H1 (cell line): ENCODE measurements around the gene GNAQ. TPM values are rescaled to one million over a fixed set of nuclear protein-coding genes. Genes with fewer than 3 reads are reported as not detected.

Source experiments
- CTCF ChIA-PET: fragments of 300-600 bp; sonication (Branson Sonifier 250); formaldehyde crosslinking; loops from one replicate; lab custom pipeline; 2021; ENCODE audit not compliant: partially characterized antibody; lab: Charles Lee
- POLR2A ChIA-PET: fragments of 300-600 bp; sonication (Branson Sonifier 250); formaldehyde crosslinking; loops from one replicate; lab custom pipeline; 2021; ENCODE audit warnings: inconsistent platforms; ENCODE audit not compliant: partially characterized antibody; lab: Charles Lee
- DNase-seq, 2 experiments: peaks; one replicate each; pipeline versions ENCODE4 v3.0.0 to v3.0.0-alpha.2; 2010 to 2022; ENCODE audit warnings: low spot score in 2 of 2, low read depth in 1 of 2, mixed read lengths in 1 of 2
- FAIRE-seq: peaks from 2 replicates; lab custom pipeline; 2011; peaks lifted over from hg19 to GRCh38; lab: Jason Lieb, UNC
- H2AFZ ChIP-seq: 2 replicates; pipeline ENCODE4 v1.8.1; 2012; ENCODE audit warnings: low read length, inconsistent platforms
- H2AK5ac ChIP-seq: 2 replicates; pipeline ENCODE4 v1.6.1; 2013; ENCODE audit warnings: low read depth, low read length
- H2BK120ac ChIP-seq: replicated peaks from 2 replicates; pipeline ENCODE3; 2013; ENCODE audit warnings: low read depth, low read length, inconsistent platforms
- H2BK12ac ChIP-seq: 2 replicates; pipeline ENCODE4 v1.6.1; 2013; ENCODE audit warnings: low read depth, low read length
- H2BK15ac ChIP-seq: 2 replicates; pipeline ENCODE4 v1.6.1; 2013; ENCODE audit warnings: low read length
- H2BK20ac ChIP-seq: 2 replicates; pipeline ENCODE4 v1.6.1; 2013; ENCODE audit warnings: low read length
- H2BK5ac ChIP-seq: 2 replicates; pipeline ENCODE4 v1.6.1; 2013; ENCODE audit warnings: low read depth, low read length
- H3K14ac ChIP-seq: 2 replicates; pipeline ENCODE4 v1.6.1; 2013; ENCODE audit warnings: inconsistent platforms; ENCODE audit not compliant: insufficient read length
- H3K18ac ChIP-seq: 2 replicates; pipeline ENCODE4 v1.6.1; 2013; ENCODE audit warnings: low read length; ENCODE audit errors: extremely low read depth
- H3K23ac ChIP-seq: 2 replicates; pipeline ENCODE4 v1.6.1; 2013; ENCODE audit warnings: inconsistent platforms; ENCODE audit not compliant: insufficient read length
- H3K23me2 ChIP-seq: 2 replicates; pipeline ENCODE4 v1.6.1; 2013; ENCODE audit warnings: low read depth, low read length
- H3K27ac ChIP-seq: 2 replicates; pipeline ENCODE4 v1.6.1; 2011; ENCODE audit warnings: low read depth, low read length, inconsistent platforms
- H3K27me3 ChIP-seq, 4 experiments: replicated peaks in 1 of 4; 1 replicate in 1 of 4; 2 replicates in 3 of 4; pipeline versions ENCODE4 v1.6.1 to v1.8.1; 2011 to 2013; ENCODE audit warnings: low read length in 3 of 4, mild to moderate bottlenecking in 3 of 4, inconsistent platforms in 2 of 4, mixed read lengths in 2 of 4, moderate library complexity in 1 of 4; ENCODE audit not compliant: control insufficient read depth in 3 of 4, insufficient read depth in 3 of 4; ENCODE audit errors: extremely low read depth in 1 of 4
- H3K36me3 ChIP-seq, 4 experiments: 2 replicates each; pipeline versions ENCODE4 v1.6.1 to v1.8.1; 2011 to 2013; ENCODE audit warnings: mild to moderate bottlenecking in 4 of 4, low read length in 3 of 4, moderate library complexity in 2 of 4, control low read depth in 1 of 4, inconsistent platforms in 1 of 4; ENCODE audit not compliant: insufficient read depth in 4 of 4, control insufficient read depth in 2 of 4
- H3K4ac ChIP-seq: replicated peaks from 2 replicates; pipeline ENCODE3; 2013; ENCODE audit warnings: low read length, low read depth, mixed read lengths, inconsistent platforms; ENCODE audit not compliant: insufficient read length
- H3K4me1 ChIP-seq, 4 experiments: replicated peaks in 1 of 4; 1 replicate in 1 of 4; 2 replicates in 3 of 4; pipeline versions ENCODE4 v1.6.1 to v1.8.1; 2011 to 2013; ENCODE audit warnings: low read length in 3 of 4, inconsistent platforms in 2 of 4, mixed read lengths in 1 of 4; ENCODE audit not compliant: insufficient read depth in 4 of 4, control insufficient read depth in 3 of 4
- H3K4me2 ChIP-seq, 2 experiments: 2 replicates each; pipeline versions ENCODE4 v1.6.1 to v1.8.1; 2011 to 2013; ENCODE audit warnings: low read depth in 2 of 2, low read length in 2 of 2, control low read depth in 1 of 2, inconsistent platforms in 1 of 2, mild to moderate bottlenecking in 1 of 2; ENCODE audit not compliant: insufficient read depth in 1 of 2
- H3K4me3 ChIP-seq, 4 experiments: fragments of 200-600, 300-600 bp in 1 of 4; sonication (generic), shearing (Covaris generic), sonication (Bioruptor Twin) in 1 of 4; 2 replicates each; pipeline versions ENCODE4 v1.5.1 to v1.8.1; 2011 to 2016; ENCODE audit warnings: low read length in 4 of 4, low read depth in 3 of 4, control low read depth in 2 of 4, inconsistent platforms in 2 of 4, mild to moderate bottlenecking in 2 of 4, mixed read lengths in 1 of 4, moderate library complexity in 1 of 4; ENCODE audit not compliant: insufficient read depth in 2 of 4; ENCODE audit errors: extremely low read depth in 1 of 4
- H3K56ac ChIP-seq: replicated peaks from 2 replicates; pipeline ENCODE3; 2013; ENCODE audit warnings: low read depth, mild to moderate bottlenecking, mixed read lengths, low read length, inconsistent platforms; ENCODE audit not compliant: insufficient read length
- H3K79me1 ChIP-seq: 2 replicates; pipeline ENCODE4 v1.6.1; 2013; ENCODE audit warnings: low read depth, low read length, control low read depth
- H3K79me2 ChIP-seq, 2 experiments: 2 replicates each; pipeline versions ENCODE4 v1.6.1 to v1.8.1; 2012 to 2013; ENCODE audit warnings: low read length in 2 of 2, mild to moderate bottlenecking in 2 of 2, inconsistent platforms in 1 of 2; ENCODE audit not compliant: insufficient read depth in 2 of 2, control insufficient read depth in 1 of 2
- H3K9ac ChIP-seq, 4 experiments: replicated peaks in 1 of 4; 1 replicate in 1 of 4; 2 replicates in 3 of 4; pipeline versions ENCODE4 v1.6.1 to v1.8.1; 2011 to 2013; ENCODE audit warnings: low read depth in 3 of 4, low read length in 3 of 4, control low read depth in 2 of 4, mild to moderate bottlenecking in 2 of 4, moderate library complexity in 2 of 4, inconsistent platforms in 1 of 4; ENCODE audit errors: extremely low read depth in 1 of 4
- H3K9me3 ChIP-seq, 2 experiments: 2 replicates each; pipeline versions ENCODE4 v1.6.1 to v1.8.1; 2012 to 2013; ENCODE audit warnings: mild to moderate bottlenecking in 2 of 2, moderate library complexity in 2 of 2, control low read depth in 1 of 2, inconsistent platforms in 1 of 2, low read depth in 1 of 2, low read length in 1 of 2, mixed read lengths in 1 of 2; ENCODE audit not compliant: insufficient read depth in 2 of 2
- H4K20me1 ChIP-seq, 2 experiments: replicated peaks in 1 of 2; 2 replicates each; pipeline versions ENCODE3 to v1.8.1; 2011 to 2013; ENCODE audit warnings: inconsistent platforms in 2 of 2, low read length in 2 of 2, mild to moderate bottlenecking in 1 of 2; ENCODE audit not compliant: insufficient read depth in 2 of 2, control insufficient read depth in 1 of 2
- H4K5ac ChIP-seq: 2 replicates; pipeline ENCODE4 v1.6.1; 2013; ENCODE audit warnings: low read length, low read depth, mixed read lengths, inconsistent platforms; ENCODE audit not compliant: insufficient read length
- H4K8ac ChIP-seq: 2 replicates; pipeline ENCODE4 v1.8.0; 2013; ENCODE audit warnings: mild to moderate bottlenecking, moderate library complexity, low read length, inconsistent platforms; ENCODE audit not compliant: insufficient read depth; ENCODE audit errors: extremely low read depth
- H4K91ac ChIP-seq: replicated peaks from 2 replicates; pipeline ENCODE3; 2013; ENCODE audit warnings: low read length, mixed read lengths, inconsistent platforms; ENCODE audit not compliant: insufficient read length
- SRF ChIP-seq: IDR thresholded peaks from 2 replicates; pipeline ENCODE4 v1.6.1; 2011; ENCODE audit warnings: mild to moderate bottlenecking, low read depth, low read length, moderate library complexity
- USF2 ChIP-seq: IDR thresholded peaks from 2 replicates; pipeline ENCODE4 v1.6.1; 2011; ENCODE audit warnings: low read length, improper control_type of control experiment
- WGBS, 2 experiments: shearing (Covaris generic) in 1 of 2; methylation state at CpG; one replicate each; pipeline versions ENCODE4 v1.1.6 to v1.1.7; 2013 to 2015; ENCODE audit warnings: low lambda C conversion rate in 2 of 2, mixed read lengths in 2 of 2, inconsistent platforms in 1 of 2, low coverage in 1 of 2, missing lambda C conversion rate in 1 of 2; ENCODE audit not compliant: insufficient replicate concordance in 2 of 2, insufficient coverage in 1 of 2, insufficient read length in 1 of 2; ENCODE audit errors: extremely low coverage in 1 of 2, missing lambda C conversion rate in 1 of 2; 5-methylcytosine and 5-hydroxymethylcytosine counted together
- polyA plus RNA-seq, 7 experiments: library from polyadenylated mRNA; depleted of rRNA in 3 of 7; stranded (reverse) in 5 of 7; unstranded in 2 of 7; fragments of >200 nt in 5 of 7; fragments of 200-250 nt in 2 of 7; gene quantifications; 1 replicate in 5 of 7; 2 replicates in 1 of 7; 4 replicates in 1 of 7; pipeline versions ENCODE4 v1.2.1 to v1.2.3, GENCODE V29; 2011 to 2013; ENCODE audit warnings: missing spikeins in 2 of 7, mixed read lengths in 2 of 7
- total RNA-seq: library from RNA; stranded (reverse); fragmentation: NEBNext Ultra II Directional; extraction: Animal tissue kit (Norgen Biotek cat#: 25700); gene quantifications from 2 replicates; pipeline ENCODE4 v1.2.1, GENCODE V29; 2021

GNAQ gene
- total and polyA plus RNA-seq, 2 of the 8 experiments (the other 6 are each of a cell fraction or from before 2014, with no cell fraction given) = 22.8 to 63.8 TPM

- ChIA-PET POLR2A (no interaction called here), CTCF (no interaction called here)
- H3K23me2 ChIP-seq = no peaks in the 10 kb centered on the region
- no peak for FAIRE-seq
- H3K4me3 ChIP-seq = no peak overlapping the region
- no peak overlapping the region for H3K4ac ChIP-seq
- peaks cover 0 to 4% (median 3%) of the 10 kb centered on the region in 4 experiments; a peak in 3 of 7 replicates for H3K4me1 ChIP-seq
- H2BK20ac ChIP-seq = no peak overlapping the region
- H3K27ac ChIP-seq = no peak overlapping the region
- H2AK5ac ChIP-seq = no peak overlapping the region
- no peaks in the 10 kb centered on the region for H3K79me2 ChIP-seq
- no peaks in the 10 kb centered on the region for H3K79me1 ChIP-seq
- H4K5ac ChIP-seq = no peak overlapping the region
- H3K36me3 ChIP-seq = no peaks in the 10 kb centered on the region
- H2BK120ac ChIP-seq = no peak overlapping the region
- no peak overlapping the region for H2BK12ac ChIP-seq
- H4K20me1 ChIP-seq = no peaks in the 10 kb centered on the region
- no peak overlapping the region for H4K91ac ChIP-seq
- H2BK15ac ChIP-seq = no peak overlapping the region
- no peak overlapping the region for H4K8ac ChIP-seq
- H2AFZ ChIP-seq = no peak overlapping the region
- H3K4me2 ChIP-seq = no peak overlapping the region
- H3K27me3 ChIP-seq = no peaks in the 10 kb centered on the region
- no peak overlapping the region for H3K18ac ChIP-seq
- peaks cover 3 to 4% of the 10 kb centered on the region in 2 experiments; a peak in 3 of 4 replicates for H3K9me3 ChIP-seq
- H2BK5ac ChIP-seq = no peak overlapping the region
- no peak overlapping the region for H3K14ac ChIP-seq
- WGBS, 2 experiments = 75% methylated on average over 1 of the region's 1 CpG; no CpG with 5 or more reads in 1 of the 2 experiments
- TF ChIP-seq USF2 = no peak
- TF ChIP-seq SRF = peak; percentile 44; the same call in 1 of the 2 replicates
- H3K56ac ChIP-seq = no peak overlapping the region
- H3K23ac ChIP-seq = no peak overlapping the region
- H3K9ac ChIP-seq = no peak overlapping the region
- DNase-seq = no peak
Observed at GRCh38 chr9:77710965-77711648, 320.5 kb downstream of the GNAQ start.
